Endodermal cell (in vitro differentiated cells): ENCODE data around the gene CIP2A. TPM values are rescaled to one million over a fixed set of nuclear protein-coding genes. Genes with fewer than 3 reads are reported as not detected.

ENCODE experiments used
- DNase-seq: peaks from one replicate; pipeline ENCODE4 v3.0.0-alpha.2; 2017
- H3K27ac ChIP-seq: 2 replicates; pipeline ENCODE4 v1.5.1; 2013; ENCODE audit warnings: mild to moderate bottlenecking, low read depth, low read length, moderate library complexity
- H3K27me3 ChIP-seq: 2 replicates; pipeline ENCODE4 v1.6.1; 2013; ENCODE audit warnings: mild to moderate bottlenecking, low read length, moderate library complexity; ENCODE audit not compliant: insufficient read depth, control insufficient read depth, poor library complexity, severe bottlenecking
- H3K36me3 ChIP-seq: 2 replicates; pipeline ENCODE4 v1.7.0; 2013; ENCODE audit warnings: mild to moderate bottlenecking, low read length, moderate library complexity; ENCODE audit not compliant: control insufficient read depth, insufficient read depth
- H3K4me1 ChIP-seq: one replicate; pipeline ENCODE4 v1.7.0; 2013; ENCODE audit warnings: low read length; ENCODE audit not compliant: control insufficient read depth, insufficient read depth
- H3K4me3 ChIP-seq: 2 replicates; pipeline ENCODE4 v1.5.1; 2013; ENCODE audit warnings: mild to moderate bottlenecking, low read length, moderate library complexity
- H3K9ac ChIP-seq: 2 replicates; pipeline ENCODE4 v1.6.1; 2013; ENCODE audit warnings: mild to moderate bottlenecking, low read length, moderate library complexity; ENCODE audit not compliant: poor library complexity, severe bottlenecking; ENCODE audit errors: extremely low read depth
- H3K9me3 ChIP-seq: 2 replicates; pipeline ENCODE4 v1.6.1; 2013; ENCODE audit warnings: mild to moderate bottlenecking, low read length, moderate library complexity; ENCODE audit not compliant: control insufficient read depth
- H3K27ac Mint-ChIP-seq: 2 replicates; pipeline ENCODE4 v1.8.0; 2020; ENCODE audit warnings: mixed read lengths
- H3K27me3 Mint-ChIP-seq: 2 replicates; pipeline ENCODE4 v1.8.0; 2021; ENCODE audit warnings: mild to moderate bottlenecking, mixed read lengths; ENCODE audit not compliant: insufficient read depth
- H3K36me3 Mint-ChIP-seq: 2 replicates; pipeline ENCODE4 v1.8.0; 2020; ENCODE audit warnings: low read depth, mixed read lengths
- H3K4me1 Mint-ChIP-seq: 2 replicates; pipeline ENCODE4 v1.8.0; 2020; ENCODE audit warnings: mixed read lengths
- H3K4me3 Mint-ChIP-seq: 2 replicates; pipeline ENCODE4 v1.8.0; 2020; ENCODE audit warnings: mild to moderate bottlenecking, moderate library complexity, mixed read lengths
- H3K9me3 Mint-ChIP-seq: 2 replicates; pipeline ENCODE4 v1.8.0; 2020; ENCODE audit warnings: mild to moderate bottlenecking, mixed read lengths
- CTCF ChIP-seq: fragments of 200-600 bp; sonication (generic); conservative IDR thresholded peaks from 2 replicates; pipeline ENCODE4 v1.5.0; 2021; ENCODE audit warnings: antibody characterized with exemption, mild to moderate bottlenecking
- WGBS, 2 experiments: methylation state at CpG; one replicate each; pipeline versions ENCODE4 v1.1.5 to v1.1.7; 2013; ENCODE audit warnings: missing lambda C conversion rate in 2 of 2, mixed read lengths in 1 of 2; ENCODE audit not compliant: insufficient coverage in 1 of 2, insufficient read length in 1 of 2; 5-methylcytosine and 5-hydroxymethylcytosine counted together
- total RNA-seq, 2 donors: library from RNA; stranded (reverse); fragmentation: NEBNext Ultra II Directional in 1 of 2; extraction: Animal tissue kit (Norgen Biotek cat#: 25700) in 1 of 2; gene quantifications; 2 replicates in 1 of 2; 3 replicates in 1 of 2; pipeline ENCODE4 v1.2.1, GENCODE V29; 2021

Gene CIP2A
- total RNA-seq, 2 donors from 2014 or later: 30.3 to 43.6 TPM

- Histone ChIP-seq H3K4me1 (no peaks in the 10 kb centered on the region), H3K36me3 (no peaks in the 10 kb centered on the region), H3K9me3 (no peaks in the 10 kb centered on the region), H3K4me3 (no peak overlapping the region), H3K27ac (no peak overlapping the region), H3K27me3 (no peaks in the 10 kb centered on the region), H3K9ac (no peak overlapping the region)
- Mint-ChIP-seq H3K36me3 (no peaks in the 10 kb centered on the region), H3K27ac (no peak overlapping the region), H3K4me1 (peaks cover 3% of the 10 kb centered on the region), H3K9me3 (no peaks in the 10 kb centered on the region), H3K4me3 (no peak overlapping the region), H3K27me3 (no peaks in the 10 kb centered on the region)
- no peak for TF ChIP-seq CTCF
- WGBS, 2 experiments: 93 to 100% methylated on average over 1 of the region's 1 CpG
- DNase-seq: no peak
Observed at GRCh38 chr3:108518895-108519294, 70.3 kb downstream of the CIP2A start.

GRCh38 chr3:108516881-108517280 lies 72.4 kb downstream of the CIP2A start:
- DNase-seq: no peak
- H3K27me3 Mint-ChIP-seq: no peaks in the 10 kb centered on the region
- no peak overlapping the region for H3K27ac ChIP-seq
- TF ChIP-seq CTCF: no peak
- no peak overlapping the region for H3K4me3 Mint-ChIP-seq
- no peak overlapping the region for H3K4me3 ChIP-seq
- no peaks in the 10 kb centered on the region for H3K36me3 Mint-ChIP-seq
- H3K9me3 Mint-ChIP-seq: no peaks in the 10 kb centered on the region
- H3K27me3 ChIP-seq: no peaks in the 10 kb centered on the region
- no peaks in the 10 kb centered on the region for H3K4me1 ChIP-seq
- no peaks in the 10 kb centered on the region for H3K9me3 ChIP-seq
- 84 to 89% methylated on average over 2 of the region's 2 CpGs for WGBS, 2 experiments
- no peak overlapping the region for H3K9ac ChIP-seq
- peaks cover 3% of the 10 kb centered on the region for H3K4me1 Mint-ChIP-seq
- H3K36me3 ChIP-seq: no peaks in the 10 kb centered on the region
- H3K27ac Mint-ChIP-seq: no peak overlapping the region

- no peak overlapping the region for H3K4me3 ChIP-seq
- Mint-ChIP-seq H3K36me3 (no peaks in the 10 kb centered on the region), H3K9me3 (no peaks in the 10 kb centered on the region), H3K27me3 (no peaks in the 10 kb centered on the region), H3K4me3 (no peak overlapping the region), H3K27ac (no peak overlapping the region), H3K4me1 (peaks cover 3% of the 10 kb centered on the region)
- TF ChIP-seq CTCF: no peak
- 95 to 100% methylated on average over 2 to 3 of the region's 3 CpGs for WGBS, 2 experiments
- no peaks in the 10 kb centered on the region for H3K27me3 ChIP-seq
- DNase-seq: no peak
- H3K36me3 ChIP-seq: no peaks in the 10 kb centered on the region
- H3K4me1 ChIP-seq: no peaks in the 10 kb centered on the region
- no peak overlapping the region for H3K9ac ChIP-seq
- no peaks in the 10 kb centered on the region for H3K9me3 ChIP-seq
- no peak overlapping the region for H3K27ac ChIP-seq
Observed at GRCh38 chr3:108513961-108514360, 75.3 kb downstream of the CIP2A start.
